IPS DF 19.7 (cell line): ENCODE results near the gene ADAMTS20.
"Not testable (repeated sequence)": the region's sequence is repeated elsewhere in the genome, so short reads cannot be mapped to it uniquely, and the experiment has no call there.

Experiments
- DNase-seq: peaks from one replicate; pipeline ENCODE4 v3.0.0-alpha.2; 2013; ENCODE audit warnings: low read depth, low spot score

The ADAMTS20 gene

GRCh38 chr12:43361031-43361710 is 190.8 kb downstream of the ADAMTS20 start:
- DNase-seq, result no peak

- DNase-seq, result not testable (repeated sequence)
These were observed 192.0 kb downstream of the ADAMTS20 start for GRCh38 chr12:43360001-43360400.

GRCh38 chr12:43357141-43357540 is 194.9 kb downstream of the ADAMTS20 start:
- DNase-seq, result no peak

- no peak for DNase-seq
These were observed 200.0 kb downstream of the ADAMTS20 start for GRCh38 chr12:43352001-43352400.

- no peak for DNase-seq
These were observed 202.1 kb downstream of the ADAMTS20 start for GRCh38 chr12:43349863-43350262.

GRCh38 chr12:43348221-43348620 is 203.8 kb downstream of the ADAMTS20 start:
- DNase-seq, result no peak

GRCh38 chr12:43347026-43347425 is 205.0 kb downstream of the ADAMTS20 start:
- DNase-seq, result no peak

- DNase-seq, result no peak
These were observed 207.0 kb downstream of the ADAMTS20 start for GRCh38 chr12:43345023-43345422.

GRCh38 chr12:43341785-43342313 is 210.2 kb downstream of the ADAMTS20 start:
- not testable (repeated sequence) for DNase-seq

- peak; percentile 35 for DNase-seq
These were observed 213.0 kb downstream of the ADAMTS20 start for GRCh38 chr12:43338848-43339526.

- no peak for DNase-seq
These were observed 214.2 kb downstream of the ADAMTS20 start for GRCh38 chr12:43337571-43338444.

- no peak for DNase-seq
These were observed 214.9 kb downstream of the ADAMTS20 start for GRCh38 chr12:43336962-43337555.

GRCh38 chr12:43333644-43334043 is 218.4 kb downstream of the ADAMTS20 start:
- no peak for DNase-seq

GRCh38 chr12:43332977-43333640 is 218.9 kb downstream of the ADAMTS20 start:
- no peak for DNase-seq

GRCh38 chr12:43331935-43332334 is 220.1 kb downstream of the ADAMTS20 start:
- DNase-seq, result no peak

GRCh38 chr12:43329375-43329774 is 222.6 kb downstream of the ADAMTS20 start:
- DNase-seq, result no peak

- DNase-seq, result no peak
These were observed 226.2 kb downstream of the ADAMTS20 start for GRCh38 chr12:43325786-43326185.

- no peak for DNase-seq
These were observed 231.7 kb downstream of the ADAMTS20 start for GRCh38 chr12:43320281-43320680.

- no peak for DNase-seq
These were observed 234.0 kb downstream of the ADAMTS20 start for GRCh38 chr12:43318021-43318420.

GRCh38 chr12:43317156-43317555 is 234.8 kb downstream of the ADAMTS20 start:
- DNase-seq, result no peak

GRCh38 chr12:43316520-43316919 is 235.5 kb downstream of the ADAMTS20 start:
- DNase-seq, result no peak
